GM12878 (cell line): ENCODE data around the gene SMIM1. TPM values are rescaled to one million over a fixed set of nuclear protein-coding genes. Genes with fewer than 3 reads are reported as not detected.
"Not testable (repeated sequence)": the region's sequence is repeated elsewhere in the genome, so short reads cannot be mapped to it uniquely, and the experiment has no call there.

Source experiments
- ATAC-seq: fragments of 200-7000 bp; cut with Tn5 transposase; 3 replicates; pipeline ENCODE4 v1.9.1; 2020; ENCODE audit warnings: mild to moderate bottlenecking, moderate library complexity
- BruUV-seq: library from RNA; stranded (reverse); fragments of 400-500 nt; replicated peaks from 2 replicates; lab custom pipeline; 2021; lab: Mats Ljungman, UMichigan
- CTCF ChIA-PET: fragments of 300-600 bp; sonication (Branson Sonifier 250); formaldehyde crosslinking; extraction: SDS; loops from one replicate; lab custom pipeline; 2021; ENCODE audit warnings: inconsistent platforms; lab: Yijun Ruan, JAX
- POLR2A ChIA-PET: fragments of 350-600 bp; formaldehyde crosslinking; extraction: SDS; loops from one replicate; lab custom pipeline; 2021; ENCODE audit warnings: inconsistent platforms; lab: Charles Lee
- RAD21 ChIA-PET: fragments of 300-600 bp; sonication (Branson Sonifier 250); formaldehyde crosslinking; loops from one replicate; lab custom pipeline; 2023; ENCODE audit warnings: antibody characterized with exemption; ENCODE audit not compliant: unreplicated experiment; lab: Charles Lee
- SMC1A ChIA-PET: fragments of 300-600 bp; sonication (Branson Sonifier 250); formaldehyde crosslinking; loops from one replicate; lab custom pipeline; 2023; ENCODE audit not compliant: unreplicated experiment, uncharacterized antibody; lab: Charles Lee
- DNase-seq: peaks from one replicate; pipeline ENCODE4 v3.0.0-alpha.2; 2011; ENCODE audit warnings: low read depth, low spot score
- FAIRE-seq: peaks from 3 replicates; lab custom pipeline; 2011; peaks lifted over from hg19 to GRCh38; lab: Jason Lieb, UNC
- H2AFZ ChIP-seq: 2 replicates; pipeline ENCODE4 v1.6.0; 2011; ENCODE audit warnings: low read depth, low read length, control low read depth; ENCODE audit not compliant: control insufficient read depth
- H3K27ac ChIP-seq: 2 replicates; pipeline ENCODE4 v1.5.1; 2011; ENCODE audit warnings: control low read depth; ENCODE audit not compliant: control insufficient read depth, insufficient read depth
- H3K27me3 ChIP-seq, 2 experiments: replicated peaks in 1 of 2; 2 replicates each; pipeline versions ENCODE4 v1.6.0 to v1.6.1; 2011; ENCODE audit warnings: low read length in 1 of 2; ENCODE audit not compliant: control insufficient read depth in 2 of 2, insufficient read depth in 2 of 2
- H3K36me3 ChIP-seq, 2 experiments: 2 replicates each; pipeline ENCODE4 v1.5.1; 2011; ENCODE audit warnings: low read length in 1 of 2; ENCODE audit not compliant: control insufficient read depth in 2 of 2, insufficient read depth in 2 of 2
- H3K4me1 ChIP-seq: 2 replicates; pipeline ENCODE4 v1.6.1; 2011; ENCODE audit warnings: mild to moderate bottlenecking, low read length, moderate library complexity, mixed read lengths; ENCODE audit not compliant: control insufficient read depth, insufficient read depth
- H3K4me2 ChIP-seq: 2 replicates; pipeline ENCODE4 v1.6.0; 2011; ENCODE audit warnings: control low read depth; ENCODE audit not compliant: control insufficient read depth, insufficient read depth
- H3K4me3 ChIP-seq: fragments of 200-600 bp; sonication (generic); 2 replicates; pipeline ENCODE4 v1.5.1; 2016
- H3K79me2 ChIP-seq: 2 replicates; pipeline ENCODE4 v1.6.0; 2011; ENCODE audit warnings: low read length; ENCODE audit not compliant: control insufficient read depth, insufficient read depth
- H3K9ac ChIP-seq: 2 replicates; pipeline ENCODE4 v1.8.0; 2011; ENCODE audit warnings: low read length, control low read depth, mixed read lengths; ENCODE audit not compliant: control insufficient read depth, insufficient read depth
- H3K9me3 ChIP-seq: replicated peaks from 3 replicates; pipeline ENCODE4 v1.5.1; 2011; ENCODE audit warnings: mild to moderate bottlenecking, low read length; ENCODE audit not compliant: control insufficient read depth, insufficient read depth
- H4K20me1 ChIP-seq: 2 replicates; pipeline ENCODE4 v1.6.0; 2011; ENCODE audit not compliant: control insufficient read depth, insufficient read depth
- CHD1 ChIP-seq: IDR thresholded peaks from 2 replicates; pipeline ENCODE4 v1.6.1; 2012; ENCODE audit warnings: low read depth, low read length, improper control_type of control experiment
- NR2C2 ChIP-seq: IDR thresholded peaks from 2 replicates; pipeline ENCODE4 v1.6.1; 2011; ENCODE audit warnings: borderline replicate concordance, low read depth; ENCODE audit not compliant: control insufficient read depth, insufficient read length
- POLR2AphosphoS2 ChIP-seq: IDR thresholded peaks from 2 replicates; pipeline ENCODE4 v1.6.1; 2011; ENCODE audit warnings: low read depth, mild to moderate bottlenecking, low read length, improper control_type of control experiment, moderate library complexity
- POU2F2 ChIP-seq: IDR thresholded peaks from 3 replicates; pipeline ENCODE4 v1.6.1; 2011; ENCODE audit warnings: low read depth, mild to moderate bottlenecking, low read length, borderline replicate concordance
- SUZ12 ChIP-seq: fragments of 200-600 bp; sonication (generic); IDR thresholded peaks from one replicate; pipeline ENCODE4 v1.6.1; 2018; ENCODE audit warnings: antibody characterized with exemption, mild to moderate bottlenecking; ENCODE audit not compliant: unreplicated experiment
- WGBS: methylation state at CpG from one replicate; pipeline ENCODE4 v1.1.6; 2016; ENCODE audit warnings: low lambda C conversion rate; ENCODE audit not compliant: insufficient replicate concordance, insufficient coverage; ENCODE audit errors: missing lambda C conversion rate; 5-methylcytosine and 5-hydroxymethylcytosine counted together
- in situ Hi-C: fragments of 300-500 bp; cut with MboI; formaldehyde crosslinking; loops from 9 replicates; pipeline ENCODE4 v1.14.3; 2018; ENCODE audit warnings: mixed read lengths
- intact Hi-C: fragments of 100-400 bp; cut with micrococcal nuclease; formaldehyde crosslinking; loops from one replicate; pipeline ENCODE4 v1.14.2; 2022; ENCODE audit not compliant: unreplicated experiment
- polyA plus RNA-seq, 11 experiments: library from polyadenylated mRNA; depleted of rRNA in 4 of 11; unstranded in 6 of 11; stranded (reverse) in 5 of 11; fragments of >200 nt; fragmentation: Nextera tagmentation in 4 of 11; fragmentation: Illumina TruSeq in 1 of 11; extraction: Ambion mirVana in 4 of 11; extraction: Trizol in 1 of 11; gene quantifications; 1 replicate in 1 of 11; 2 replicates in 10 of 11; pipeline versions ENCODE4 v1.2.1 to v1.2.3, GENCODE V29; 2011 to 2016; ENCODE audit warnings: inconsistent platforms in 2 of 11, missing spikeins in 2 of 11, low read depth in 1 of 11
- total RNA-seq, 4 experiments: library from RNA; depleted of rRNA in 3 of 4; stranded (reverse); fragments of >200 nt in 3 of 4; fragmentation: Illumina TruSeq in 1 of 4; extraction: Trizol in 1 of 4; gene quantifications; 2 replicates each; pipeline versions ENCODE4 v1.2.1 to v1.2.3, GENCODE V29; 2013 to 2021
- TF ChIP-seq, protein P1 (sequence below): IDR thresholded peaks from 2 replicates; pipeline ENCODE4 v1.6.1; 2011; ENCODE audit warnings: low read depth, mild to moderate bottlenecking, low read length, moderate library complexity, borderline replicate concordance; ENCODE audit errors: extremely low read depth

SMIM1 gene
- total and polyA plus RNA-seq, 10 of the 15 experiments (the other 5 are each of a cell fraction or from before 2014, with no cell fraction given) = 0.30 to 0.37 TPM; not detected in 8

DNA sequence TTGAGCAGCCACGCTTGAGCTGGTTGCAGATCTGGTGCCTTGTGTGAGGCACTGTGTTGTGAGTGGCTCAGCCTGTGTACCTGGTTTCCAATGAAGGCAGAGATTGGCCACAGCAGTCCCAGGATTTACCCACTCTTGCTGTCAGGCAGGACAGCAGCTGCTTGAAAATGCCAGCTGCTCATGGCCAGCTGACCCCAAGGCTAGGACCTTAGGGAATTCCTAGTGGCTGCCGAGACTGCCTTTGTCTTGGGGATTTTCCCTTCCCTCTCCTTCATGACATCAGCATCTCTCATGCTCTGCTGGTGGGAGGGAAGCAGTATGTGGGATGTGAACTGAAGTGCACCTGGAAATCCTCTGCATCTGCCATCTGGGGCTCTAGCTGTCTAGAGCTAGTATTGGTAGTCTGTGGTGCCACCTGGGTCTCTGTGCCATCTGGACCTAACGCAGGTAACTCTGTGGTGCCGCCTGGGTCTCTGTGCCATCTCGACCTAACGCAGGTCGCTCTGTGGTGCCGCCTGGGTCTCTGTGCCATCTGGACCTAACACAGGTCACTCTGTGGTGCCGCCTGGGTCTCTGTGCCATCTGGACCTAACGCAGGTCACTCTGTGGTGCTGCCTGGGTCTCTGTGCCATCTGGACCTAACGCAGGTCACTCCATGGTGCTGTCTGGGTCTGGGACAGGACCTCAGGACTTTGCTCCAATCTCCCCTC lies 27.6 kb downstream of the SMIM1 start (continued):
- TF ChIP-seq, protein P1, sequence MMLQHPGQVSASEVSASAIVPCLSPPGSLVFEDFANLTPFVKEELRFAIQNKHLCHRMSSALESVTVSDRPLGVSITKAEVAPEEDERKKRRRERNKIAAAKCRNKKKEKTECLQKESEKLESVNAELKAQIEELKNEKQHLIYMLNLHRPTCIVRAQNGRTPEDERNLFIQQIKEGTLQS = no peak
- no peak for TF ChIP-seq POU2F2
- TF ChIP-seq CHD1 = no peak
- TF ChIP-seq POLR2AphosphoS2 = no peak
- no peak for TF ChIP-seq SUZ12
- TF ChIP-seq NR2C2 = no peak

DNA sequence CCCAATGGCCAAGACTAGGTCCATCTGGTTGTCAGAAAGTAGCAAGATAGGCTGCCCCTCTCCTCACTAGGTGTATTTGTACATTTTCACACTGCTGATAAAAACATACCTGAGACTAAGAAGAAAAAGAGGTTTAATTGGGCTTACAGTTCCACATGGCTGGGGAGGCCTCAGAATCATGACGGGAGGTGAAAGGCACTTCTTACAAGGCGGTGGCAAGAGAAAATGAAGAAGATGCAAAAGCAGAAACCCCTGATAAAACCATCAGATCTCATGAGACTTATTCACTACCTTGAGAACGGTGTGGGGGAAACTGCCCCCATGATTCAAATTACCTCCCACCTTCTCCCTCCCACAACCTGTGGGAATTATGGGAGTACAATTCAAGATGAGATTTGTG lies 28.2 kb downstream of the SMIM1 start:
- H3K9me3 ChIP-seq, RAD21 ChIA-PET, H3K27me3 ChIP-seq, POLR2A ChIA-PET, in situ Hi-C loops, H3K9ac ChIP-seq, H3K36me3 ChIP-seq, H3K79me2 ChIP-seq, H3K27ac ChIP-seq, BruUV-seq, SMC1A ChIA-PET, H3K4me3 ChIP-seq, FAIRE-seq, DNase-seq, ATAC-seq, H4K20me1 ChIP-seq: not testable (repeated sequence)
- 11% methylated on average over 3 of the region's 3 CpGs for WGBS
- Histone ChIP-seq H3K4me2 (peak overlapping the region; percentile 30; the same call in 1 of the 2 replicates), H3K4me1 (peaks cover 12% of the 10 kb centered on the region), H2AFZ (peak overlapping the region; percentile 73)
- CTCF ChIA-PET = interaction anchor here (1.4 to 1.8 kb wide), 2 partner anchors 10 to 25 kb away, joined by 3 to 4 read pairs; no protein-coding TSS in a partner anchor
- intact Hi-C loops = loop anchor here (1.0 kb wide), 1 partner anchor 24 kb away; no protein-coding TSS in a partner anchor
